HepG2 (cell line): ENCODE data around the gene SBNO2. TPM values are rescaled to one million over a fixed set of nuclear protein-coding genes. Genes with fewer than 3 reads are reported as not detected.

Experiments used
- AGO2 ChIP-seq: fragments of 200-400 bp; formaldehyde crosslinking; optimal IDR thresholded peaks from 2 replicates; pipeline ENCODE3; 2017; ENCODE audit warnings: mild to moderate bottlenecking, low read depth, low read length, moderate library complexity
- CEBPB ChIP-seq: IDR thresholded peaks from 2 replicates; pipeline ENCODE4 v1.6.1; 2011; ENCODE audit warnings: low read depth, low read length, improper control_type of control experiment, borderline replicate concordance
- DNMT1 ChIP-seq: sonication (generic); formaldehyde crosslinking; IDR thresholded peaks from 2 replicates; pipeline ENCODE4 v1.5.1; 2020; ENCODE audit warnings: mild to moderate bottlenecking, missing genetic modification reagents
- ERF ChIP-seq: IDR thresholded peaks from 2 replicates; pipeline ENCODE4 v1.6.1; 2018; ENCODE audit warnings: missing biosample characterization, missing genetic modification reagents
- FOXM1 ChIP-seq: sonication (generic); formaldehyde crosslinking; IDR thresholded peaks from 2 replicates; pipeline ENCODE4 v1.5.0; 2020; ENCODE audit warnings: missing genetic modification reagents
- GATA4 ChIP-seq: sonication (generic); IDR thresholded peaks from 2 replicates; pipeline ENCODE4 v1.6.1; 2016; ENCODE audit warnings: antibody characterized with exemption, low read depth, borderline replicate concordance
- HBP1 ChIP-seq: IDR thresholded peaks from 2 replicates; pipeline ENCODE4 v1.6.1; 2016; ENCODE audit warnings: low read depth, control low read depth
- HNF1B ChIP-seq: sonication (generic); formaldehyde crosslinking; IDR thresholded peaks from 2 replicates; pipeline ENCODE4 v1.5.1; 2020; ENCODE audit warnings: mild to moderate bottlenecking, moderate library complexity, missing genetic modification reagents
- HNF4G ChIP-seq, 2 experiments: sonication (generic) in 1 of 2; formaldehyde crosslinking in 1 of 2; IDR thresholded peaks; 2 replicates each; pipeline versions ENCODE4 v1.4.0 to v1.6.1; 2011 to 2020; ENCODE audit warnings: borderline replicate concordance in 2 of 2, low read depth in 2 of 2, mild to moderate bottlenecking in 2 of 2, low read length in 1 of 2, missing genetic modification reagents in 1 of 2, moderate library complexity in 1 of 2
- HOXA3 ChIP-seq: sonication (generic); formaldehyde crosslinking; IDR thresholded peaks from 2 replicates; pipeline ENCODE4 v1.5.0; 2020; ENCODE audit warnings: missing genetic modification reagents
- MTERF4 ChIP-seq: sonication (generic); formaldehyde crosslinking; IDR thresholded peaks from 2 replicates; pipeline ENCODE4 v1.8.0; 2023; ENCODE audit warnings: mild to moderate bottlenecking, missing genetic modification reagents
- NCOR1 ChIP-seq: fragments of 200-600 bp; sonication (generic); IDR thresholded peaks from 2 replicates; pipeline ENCODE4 v1.7.0; 2017; ENCODE audit warnings: antibody characterized with exemption, low read length, borderline replicate concordance
- NFE2L2 ChIP-seq: fragments of 150-350 bp; IDR thresholded peaks from 2 replicates; pipeline ENCODE4 v1.6.1; 2014; ENCODE audit warnings: low read length
- NKX3-1 ChIP-seq: sonication (generic); formaldehyde crosslinking; IDR thresholded peaks from 2 replicates; pipeline ENCODE4 v1.5.0; 2020; ENCODE audit warnings: missing genetic modification reagents
- PATZ1 ChIP-seq: sonication (generic); formaldehyde crosslinking; IDR thresholded peaks from 2 replicates; pipeline ENCODE4 v1.4.0; 2020; ENCODE audit warnings: missing genetic modification reagents
- POLR2A ChIP-seq, 2 experiments: IDR thresholded peaks; 2 replicates each; pipeline ENCODE4 v1.6.1; 2011; ENCODE audit warnings: low read depth in 2 of 2, low read length in 2 of 2, mild to moderate bottlenecking in 1 of 2, moderate library complexity in 1 of 2; ENCODE audit not compliant: insufficient read depth in 1 of 2
- RFX1 ChIP-seq: fragments of 450-650 bp; IDR thresholded peaks from 2 replicates; pipeline ENCODE4 v1.6.1; 2017
- SNRNP70 ChIP-seq: fragments of 200-400 bp; formaldehyde crosslinking; IDR thresholded peaks from 2 replicates; pipeline ENCODE4 v1.6.1; 2017; ENCODE audit warnings: mild to moderate bottlenecking, low read depth, low read length, moderate library complexity
- XRCC5 ChIP-seq: fragments of 200-400 bp; formaldehyde crosslinking; optimal IDR thresholded peaks from 2 replicates; pipeline ENCODE3; 2017; ENCODE audit warnings: mild to moderate bottlenecking, low read length
- ZFP36 ChIP-seq: fragments of 150-350 bp; IDR thresholded peaks from 2 replicates; pipeline ENCODE4 v1.6.1; 2018; ENCODE audit warnings: borderline replicate concordance, low read length, low read depth; ENCODE audit not compliant: partially characterized antibody
- ZNF362 ChIP-seq: sonication (generic); formaldehyde crosslinking; IDR thresholded peaks from 2 replicates; pipeline ENCODE4 v1.4.0; 2020; ENCODE audit warnings: missing genetic modification reagents, mild to moderate bottlenecking, borderline replicate concordance
- ZNF558 ChIP-seq: sonication (generic); formaldehyde crosslinking; IDR thresholded peaks from 2 replicates; pipeline ENCODE4 v1.9.0; 2022; ENCODE audit warnings: mild to moderate bottlenecking, missing genetic modification reagents, borderline replicate concordance
- ZNF614 ChIP-seq: IDR thresholded peaks from 2 replicates; pipeline ENCODE4 v1.6.1; 2018; ENCODE audit warnings: missing biosample characterization, missing genetic modification reagents, inconsistent platforms, borderline replicate concordance
- ZNF746 ChIP-seq: sonication (generic); formaldehyde crosslinking; IDR thresholded peaks from 2 replicates; pipeline ENCODE4 v1.8.0; 2022; ENCODE audit warnings: mild to moderate bottlenecking, missing genetic modification reagents
- polyA plus RNA-seq, 8 experiments: library from polyadenylated mRNA; depleted of rRNA in 3 of 8; stranded (reverse) in 7 of 8; unstranded in 1 of 8; fragments of >200 nt; fragmentation: Illumina TruSeq in 4 of 8; extraction: Trizol in 4 of 8; gene quantifications; 2 replicates each; pipeline versions ENCODE4 v1.2.1 to v1.2.3, GENCODE V29; 2011 to 2016; ENCODE audit warnings: low read depth in 4 of 8, missing spikeins in 1 of 8, mixed read lengths in 1 of 8; ENCODE audit not compliant: insufficient read depth in 1 of 8
- total RNA-seq, 5 experiments: library from RNA; depleted of rRNA; stranded (reverse); fragments of >200 nt; fragmentation: Illumina TruSeq; extraction: Trizol; gene quantifications; 2 replicates each; pipeline ENCODE4 v1.2.3, GENCODE V29; 2016; ENCODE audit warnings: low read depth in 1 of 5

The SBNO2 gene
- total and polyA plus RNA-seq, 2 of the 13 experiments (the other 11 are each of a cell fraction or from before 2014, with no cell fraction given) = 8.6 to 10.4 TPM

GRCh38 chr19:1112268-1113029 lies 61.6 kb downstream of the SBNO2 start (continued):
- TF ChIP-seq HOXA3 = 0 out of 2 replicates have a peak, but pooled peaks have one; percentile 14
- TF ChIP-seq CEBPB = no peak
- TF ChIP-seq FOXM1 (CRISPR knock-in tag) = no peak
- TF ChIP-seq HBP1 (CRISPR knock-in tag) = no peak
- no peak for TF ChIP-seq GATA4
- no peak for TF ChIP-seq MTERF4
- 0 out of 2 replicates have a peak, but pooled peaks have one; percentile 40 for TF ChIP-seq DNMT1
- TF ChIP-seq RFX1 = no peak
- TF ChIP-seq ZNF558 = no peak
- no peak for TF ChIP-seq SNRNP70
- no peak for TF ChIP-seq HNF4G (IDR thresholded peaks at IDR 0.05; ENCODE audit: borderline replicate concordance, low read depth, low read length)
- no peak for TF ChIP-seq HNF4G (CRISPR knock-in tag; IDR thresholded peaks at IDR 0.05; ENCODE audit: borderline replicate concordance, low read depth)
- TF ChIP-seq ZFP36 = no peak
- TF ChIP-seq ERF (CRISPR knock-in tag) = no peak
- no peak for TF ChIP-seq NKX3-1 (CRISPR knock-in tag)
- no peak for TF ChIP-seq HNF1B (CRISPR knock-in tag)
- no peak for TF ChIP-seq NCOR1
- no peak for TF ChIP-seq ZNF362 (CRISPR knock-in tag)
- TF ChIP-seq ZNF614 = no peak
- TF ChIP-seq ZNF746 (CRISPR knock-in tag) = no peak
- no peak for TF ChIP-seq PATZ1 (CRISPR knock-in tag)
- no peak for TF ChIP-seq POLR2A (IDR thresholded peaks at IDR 0.05; ENCODE audit: insufficient read depth in 1 of 2, low read depth in 2 of 2, low read length in 2 of 2)
- TF ChIP-seq NFE2L2 = no peak
- no peak for TF ChIP-seq XRCC5
- peak; percentile 28 for TF ChIP-seq AGO2
